Measurements from ENCODE around the gene CD300H.

- TF ChIP-seq CTCF (IDR thresholded peaks at IDR 0.05) (no peak), POLR2A (IDR thresholded peaks at IDR 0.05) (no peak)
Observed at GRCh38 chr17:74527756-74528155, 39.6 kb downstream of the CD300H start.
